B cell (primary cell): ENCODE results near the gene AP3D1. TPM values are rescaled to one million over a fixed set of nuclear protein-coding genes. Genes with fewer than 3 reads are reported as not detected.

ENCODE experiments used
- ATAC-seq: fragments of 200-7000 bp; cut with Tn5 transposase; one replicate; pipeline ENCODE4 v1.10.0; 2021; ENCODE audit warnings: low read depth, mild to moderate bottlenecking, moderate number of reproducible peaks, moderate library complexity
- CTCF ChIA-PET: fragments of 350-600 bp; sonication (Branson Sonifier 250); formaldehyde crosslinking; loops from one replicate; lab custom pipeline; 2021; ENCODE audit warnings: antibody characterized with exemption, inconsistent platforms; lab: Charles Lee
- POLR2A ChIA-PET: fragments of 350-600 bp; sonication (Branson Sonifier 250); formaldehyde crosslinking; loops from one replicate; lab custom pipeline; 2021; ENCODE audit warnings: antibody characterized with exemption; lab: Charles Lee
- DNase-seq: peaks from one replicate; pipeline ENCODE4 v3.0.0; 2013
- H2AFZ ChIP-seq: 2 replicates; pipeline ENCODE4 v1.6.1; 2012; ENCODE audit warnings: mild to moderate bottlenecking, low read depth, low read length; ENCODE audit not compliant: insufficient read depth, poor library complexity, severe bottlenecking
- H3K27ac ChIP-seq, 2 donors: 1 replicate in 1 of 2; 2 replicates in 1 of 2; pipeline ENCODE4 v1.5.1; 2012 to 2013; ENCODE audit warnings: low read length in 2 of 2, mild to moderate bottlenecking in 2 of 2, moderate library complexity in 1 of 2
- H3K27me3 ChIP-seq, 4 experiments: fragments of 200-600 bp in 1 of 4; sonication (generic) in 1 of 4; replicated peaks in 1 of 4; 1 replicate in 2 of 4; 2 replicates in 2 of 4; pipeline versions ENCODE4 v1.6.1 to v1.7.0; 2013 to 2016; ENCODE audit warnings: low read length in 3 of 4, mild to moderate bottlenecking in 2 of 4, mixed read lengths in 1 of 4, moderate library complexity in 1 of 4; ENCODE audit not compliant: insufficient read depth in 4 of 4, control insufficient read depth in 3 of 4; ENCODE audit errors: control extremely low read depth in 1 of 4
- H3K36me3 ChIP-seq, 2 experiments: replicated peaks in 1 of 2; 1 replicate in 1 of 2; 2 replicates in 1 of 2; pipeline versions ENCODE4 v1.6.1 to v1.7.1; 2013; ENCODE audit warnings: low read length in 1 of 2; ENCODE audit not compliant: insufficient read depth in 2 of 2, control insufficient read depth in 1 of 2; ENCODE audit errors: control extremely low read depth in 1 of 2, extremely low read depth in 1 of 2
- H3K4me1 ChIP-seq, 2 donors: fragments of 200-600 bp in 1 of 2; sonication (generic) in 1 of 2; 1 replicate in 1 of 2; 2 replicates in 1 of 2; pipeline versions ENCODE4 v1.5.1 to v1.6.1; 2013 to 2017; ENCODE audit warnings: low read length in 2 of 2; ENCODE audit not compliant: control insufficient read depth in 2 of 2, insufficient read depth in 2 of 2
- H3K4me2 ChIP-seq: replicated peaks from 2 replicates; pipeline ENCODE3; 2012; ENCODE audit warnings: mild to moderate bottlenecking, low read depth, low read length; ENCODE audit not compliant: poor library complexity, severe bottlenecking
- H3K4me3 ChIP-seq, 5 experiments: fragments of 200-600 bp in 1 of 5; sonication (generic) in 1 of 5; 1 replicate in 3 of 5; 2 replicates in 2 of 5; pipeline versions ENCODE4 v1.5.1 to v1.7.0; 2011 to 2016; ENCODE audit warnings: low read length in 4 of 5, mild to moderate bottlenecking in 4 of 5, low read depth in 2 of 5, control low read depth in 1 of 5, moderate library complexity in 1 of 5; ENCODE audit not compliant: insufficient read depth in 1 of 5; ENCODE audit errors: control extremely low read depth in 1 of 5, extremely low read depth in 1 of 5
- H3K79me2 ChIP-seq: fragments of 200-600 bp; sonication (generic); one replicate; pipeline ENCODE4 v1.6.0; 2016; ENCODE audit warnings: low read length; ENCODE audit not compliant: control insufficient read depth, insufficient read depth
- H3K9ac ChIP-seq: fragments of 200-600 bp; sonication (generic); 2 replicates; pipeline ENCODE4 v1.6.1; 2017; ENCODE audit warnings: mild to moderate bottlenecking, low read length, moderate library complexity
- H3K9me3 ChIP-seq, 3 donors: one replicate each; pipeline versions ENCODE4 v1.6.1 to v1.7.1; 2013; ENCODE audit warnings: low read length in 2 of 3; ENCODE audit not compliant: control insufficient read depth in 2 of 3, insufficient read depth in 1 of 3; ENCODE audit errors: control extremely low read depth in 1 of 3
- H4K20me1 ChIP-seq: 2 replicates; pipeline ENCODE4 v1.6.0; 2012; ENCODE audit warnings: mild to moderate bottlenecking, low read length; ENCODE audit not compliant: insufficient read depth, control insufficient read depth, poor library complexity, severe bottlenecking
- H3K27ac Mint-ChIP-seq: one replicate; pipeline ENCODE4 v1.8.0; 2021; ENCODE audit warnings: mixed read lengths
- H3K27me3 Mint-ChIP-seq: one replicate; pipeline ENCODE4 v1.8.0; 2021; ENCODE audit warnings: mixed read lengths
- H3K4me1 Mint-ChIP-seq: one replicate; pipeline ENCODE4 v1.8.0; 2021; ENCODE audit warnings: mixed read lengths
- H3K4me3 Mint-ChIP-seq: one replicate; pipeline ENCODE4 v1.8.0; 2021; ENCODE audit warnings: mixed read lengths
- H3K9me3 Mint-ChIP-seq: one replicate; pipeline ENCODE4 v1.8.0; 2022; ENCODE audit warnings: mixed read lengths; ENCODE audit not compliant: insufficient read depth
- EZH2 ChIP-seq: IDR thresholded peaks from 2 replicates; pipeline ENCODE4 v1.6.1; 2012; ENCODE audit warnings: borderline replicate concordance, low read depth, mild to moderate bottlenecking, moderate library complexity, low read length; ENCODE audit not compliant: insufficient read depth, poor library complexity, severe bottlenecking
- WGBS: methylation state at CpG from one replicate; pipeline ENCODE4 v1.1.5; 2013; ENCODE audit warnings: missing lambda C conversion rate; ENCODE audit not compliant: insufficient coverage; 5-methylcytosine and 5-hydroxymethylcytosine counted together
- intact Hi-C: fragments of 100-400 bp; cut with micrococcal nuclease; formaldehyde crosslinking; loops from one replicate; pipeline ENCODE4 v1.10.0; 2022
- polyA plus RNA-seq: library from polyadenylated mRNA; depleted of rRNA; stranded (reverse); fragments of >200 nt; gene quantifications from 2 replicates; pipeline ENCODE4 v1.2.3, GENCODE V29; 2012
- total RNA-seq, 2 donors: library from RNA; stranded (reverse); fragments of 120-200 nt in 1 of 2; gene quantifications; 1 replicate in 1 of 2; 2 replicates in 1 of 2; pipeline versions ENCODE4 v1.2.3 to v1.2.4, GENCODE V29; 2013 to 2022
- TF ChIP-seq, protein P1 (sequence below): fragments of 200-600 bp; IDR thresholded peaks from one replicate; pipeline ENCODE4 v1.8.0; 2022; ENCODE audit warnings: antibody characterized with exemption, mild to moderate bottlenecking

Gene AP3D1
- total and polyA plus RNA-seq, 2 donors (not counting 1 experiment from before 2014, with no cell fraction given) = 96.4 to 114 TPM

DNA sequence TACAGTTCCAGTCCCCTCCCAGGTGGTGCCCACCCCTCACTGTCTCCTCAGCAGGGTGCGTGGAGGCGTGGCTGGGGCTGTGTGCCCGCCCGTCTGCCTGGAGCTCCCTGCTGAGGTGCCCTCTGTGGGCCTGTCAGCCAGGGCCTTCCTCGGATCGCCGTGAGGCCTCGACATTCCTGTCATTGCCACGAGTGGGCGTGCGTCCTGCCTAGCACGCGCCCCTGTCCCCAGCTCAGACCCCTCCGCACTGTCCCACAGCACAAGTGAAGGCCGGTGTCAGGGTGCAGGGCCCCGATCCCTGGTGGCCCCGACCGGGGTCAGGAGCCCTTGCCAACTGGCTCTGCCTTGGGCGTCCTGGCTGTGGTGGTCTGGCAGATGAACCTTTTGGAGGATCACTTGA lies 44.5 kb upstream of the AP3D1 start:
- peaks cover 0 to 65% of the 10 kb centered on the region in 2 experiments for H3K36me3 ChIP-seq

DNA sequence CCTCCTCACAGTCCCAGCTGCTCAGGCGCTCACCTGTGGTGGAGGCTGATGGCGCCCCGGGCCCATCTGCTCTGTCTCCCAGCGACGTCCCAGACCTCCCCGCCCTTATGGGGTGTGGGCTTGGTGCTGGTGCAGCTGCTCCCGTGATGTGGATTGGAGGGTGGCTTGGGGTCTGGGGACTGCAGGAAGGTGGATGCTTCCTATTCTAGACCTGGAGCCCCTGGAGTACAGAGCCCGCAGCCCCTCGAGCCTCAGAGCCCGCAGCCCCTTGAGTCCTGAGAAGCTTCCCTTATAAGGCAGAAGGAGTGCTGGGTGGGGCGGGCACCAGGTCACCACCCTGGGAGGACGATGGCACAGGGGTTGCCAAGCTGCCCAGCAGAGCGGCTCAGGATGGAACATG lies 44.0 kb upstream of the AP3D1 start:
- no peak overlapping the region for H3K27ac ChIP-seq
- Mint-ChIP-seq H3K9me3 (no peaks in the 10 kb centered on the region), H3K27ac (no peak overlapping the region), H3K4me1 (peaks cover 3% of the 10 kb centered on the region), H3K27me3 (no peaks in the 10 kb centered on the region), H3K4me3 (no peak overlapping the region)
- H3K36me3 ChIP-seq = peaks cover 0 to 65% of the 10 kb centered on the region in 2 experiments
- H3K4me2 ChIP-seq = no peak overlapping the region
- H3K9me3 ChIP-seq = no peaks in the 10 kb centered on the region
- ATAC-seq = no peak
- ChIA-PET CTCF (interaction anchor here (1.0 kb wide), 1 partner anchor 13 kb away, joined by 3 read pairs; no protein-coding TSS in a partner anchor), POLR2A (no interaction called here)
- 99% methylated on average over 13 of the region's 13 CpGs for WGBS
- H4K20me1 ChIP-seq = peaks cover 90% of the 10 kb centered on the region
- intact Hi-C loops = no loop called here
- H3K4me1 ChIP-seq = no peaks in the 10 kb centered on the region
- peaks cover 98% of the 10 kb centered on the region for H3K79me2 ChIP-seq
- no peak overlapping the region for H3K4me3 ChIP-seq
- H3K27me3 ChIP-seq = no peaks in the 10 kb centered on the region
- no peak for DNase-seq
- TF ChIP-seq, protein P1, sequence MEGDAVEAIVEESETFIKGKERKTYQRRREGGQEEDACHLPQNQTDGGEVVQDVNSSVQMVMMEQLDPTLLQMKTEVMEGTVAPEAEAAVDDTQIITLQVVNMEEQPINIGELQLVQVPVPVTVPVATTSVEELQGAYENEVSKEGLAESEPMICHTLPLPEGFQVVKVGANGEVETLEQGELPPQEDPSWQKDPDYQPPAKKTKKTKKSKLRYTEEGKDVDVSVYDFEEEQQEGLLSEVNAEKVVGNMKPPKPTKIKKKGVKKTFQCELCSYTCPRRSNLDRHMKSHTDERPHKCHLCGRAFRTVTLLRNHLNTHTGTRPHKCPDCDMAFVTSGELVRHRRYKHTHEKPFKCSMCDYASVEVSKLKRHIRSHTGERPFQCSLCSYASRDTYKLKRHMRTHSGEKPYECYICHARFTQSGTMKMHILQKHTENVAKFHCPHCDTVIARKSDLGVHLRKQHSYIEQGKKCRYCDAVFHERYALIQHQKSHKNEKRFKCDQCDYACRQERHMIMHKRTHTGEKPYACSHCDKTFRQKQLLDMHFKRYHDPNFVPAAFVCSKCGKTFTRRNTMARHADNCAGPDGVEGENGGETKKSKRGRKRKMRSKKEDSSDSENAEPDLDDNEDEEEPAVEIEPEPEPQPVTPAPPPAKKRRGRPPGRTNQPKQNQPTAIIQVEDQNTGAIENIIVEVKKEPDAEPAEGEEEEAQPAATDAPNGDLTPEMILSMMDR = no peak
- TF ChIP-seq EZH2 = no peak
- no peak overlapping the region for H2AFZ ChIP-seq
- no peak overlapping the region for H3K9ac ChIP-seq

More for the DNA sequence above, 44.5 kb upstream of the AP3D1 start:
- CTCF ChIA-PET = interaction anchor here (1.0 kb wide), 1 partner anchor 13 kb away, joined by 3 read pairs; no protein-coding TSS in a partner anchor
- H3K4me1 Mint-ChIP-seq = peaks cover 3% of the 10 kb centered on the region
- Histone ChIP-seq H3K9ac (no peak overlapping the region), H3K4me2 (no peak overlapping the region), H3K4me1 (no peaks in the 10 kb centered on the region), H3K4me3 (no peak overlapping the region), H3K9me3 (no peaks in the 10 kb centered on the region), H2AFZ (no peak overlapping the region), H4K20me1 (peaks cover 90% of the 10 kb centered on the region), H3K79me2 (peaks cover 98% of the 10 kb centered on the region), H3K27ac (no peak overlapping the region), H3K27me3 (no peaks in the 10 kb centered on the region)
- ATAC-seq (no peak), DNase-seq (no peak)
- H3K9me3 Mint-ChIP-seq = no peaks in the 10 kb centered on the region
- 98% methylated on average over 19 of the region's 19 CpGs for WGBS
- H3K27ac Mint-ChIP-seq = no peak overlapping the region
- H3K27me3 Mint-ChIP-seq = no peaks in the 10 kb centered on the region
- POLR2A ChIA-PET = no interaction called here
- intact Hi-C loops = no loop called here
- TF ChIP-seq, protein P1 = no peak
- TF ChIP-seq EZH2 = no peak
- H3K4me3 Mint-ChIP-seq = no peak overlapping the region
